Kidney capillary endothelial cell (primary cell): ENCODE measurements around the gene ZNF672.
"Not testable (repeated sequence)": the region's sequence is repeated elsewhere in the genome, so short reads cannot be mapped to it uniquely, and the experiment has no call there.

Experiments used
- DNase-seq: peaks from one replicate; pipeline ENCODE4 v3.0.0-alpha.2; 2018; ENCODE audit warnings: low spot score

The ZNF672 gene

DNA sequence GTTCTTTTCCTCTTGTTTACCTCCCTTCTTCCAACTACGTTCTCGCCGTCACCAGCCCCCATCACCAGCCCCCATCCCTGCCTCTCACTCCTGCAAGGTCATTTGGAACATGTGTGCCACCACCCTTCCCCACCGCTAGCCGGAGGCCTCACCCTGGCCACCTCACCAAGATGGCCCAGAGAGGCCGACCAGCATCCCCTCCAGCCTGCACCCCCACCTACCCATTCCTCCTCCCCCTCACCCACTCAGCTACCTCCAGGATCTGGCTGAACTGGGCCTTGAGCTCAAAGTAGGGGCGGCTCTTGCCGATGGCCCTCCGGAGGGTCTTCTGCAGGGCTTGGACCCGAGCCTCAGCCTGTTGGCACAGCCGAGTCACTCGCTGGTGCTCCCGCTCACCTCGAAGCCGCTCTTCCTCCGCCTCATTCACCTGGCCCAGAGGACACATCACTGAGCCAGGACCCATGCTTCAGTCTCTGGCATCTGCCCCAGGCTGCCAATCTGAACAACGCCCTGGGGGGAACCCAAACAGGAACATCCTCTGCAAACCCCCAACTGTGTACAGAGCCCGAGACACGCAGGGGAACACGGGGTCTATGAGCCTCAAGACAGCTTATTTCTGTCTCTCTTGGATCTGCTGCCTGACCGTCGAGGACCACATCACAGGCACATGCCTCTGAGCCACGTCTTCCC, 25.1 kb upstream of the ZNF672 start:
- DNase-seq, result no peak

DNA sequence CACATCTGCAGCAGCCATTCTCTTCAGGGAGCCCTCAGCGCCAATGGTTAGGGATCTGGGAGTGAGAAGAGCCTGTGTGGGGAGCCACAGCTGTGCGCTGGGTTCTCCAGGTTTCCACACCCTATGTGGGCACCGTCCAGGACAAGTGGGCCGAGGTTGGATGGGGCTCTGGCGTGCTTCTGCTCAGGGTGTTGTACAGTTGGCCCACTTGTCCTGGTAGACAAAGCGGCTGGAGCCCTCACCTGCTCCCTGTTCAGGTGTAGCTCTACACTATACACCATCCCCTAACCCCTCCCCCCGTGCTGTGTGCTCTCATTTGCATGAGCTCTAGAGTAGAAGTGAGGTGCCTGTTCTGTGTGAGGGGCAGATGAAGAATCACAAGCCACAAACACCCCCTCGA, 24.5 kb upstream of the ZNF672 start:
- DNase-seq, result no peak

- no peak for DNase-seq
Observed at GRCh38 chr1:248814351-248814750, 23.7 kb upstream of the ZNF672 start.

DNA sequence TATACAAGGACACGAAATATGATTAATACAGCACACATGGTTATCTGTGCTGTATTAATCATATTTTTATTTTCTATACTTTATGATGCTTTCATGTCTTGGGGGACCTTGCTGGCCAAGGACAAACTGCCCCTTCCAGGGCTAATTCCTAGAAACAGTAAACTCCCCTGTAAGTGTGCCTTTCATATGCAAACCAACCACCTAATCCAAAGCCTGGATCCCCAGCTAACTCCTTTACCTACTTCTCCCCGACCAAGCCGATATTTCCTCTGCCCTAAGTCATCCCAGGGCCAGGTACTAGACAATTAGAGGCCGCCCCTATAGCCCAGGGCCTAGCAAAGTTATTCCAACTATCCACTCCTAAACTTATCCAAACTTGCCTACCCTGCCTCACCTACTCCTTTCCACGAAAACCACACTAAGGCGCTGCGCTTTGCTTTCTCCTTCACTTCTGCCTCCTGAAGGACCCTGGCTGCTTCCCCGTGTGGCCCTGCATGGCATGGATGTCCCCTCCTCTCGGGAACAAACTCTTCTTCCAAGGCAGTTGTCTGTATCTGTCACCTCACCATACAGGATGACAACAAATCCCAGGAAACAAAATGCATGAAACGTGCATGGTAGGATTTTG, 22.5 kb upstream of the ZNF672 start:
- no peak for DNase-seq

GRCh38 chr1:248816042-248816851, 21.8 kb upstream of the ZNF672 start:
- DNase-seq, result no peak

GRCh38 chr1:248817065-248817464, 21.0 kb upstream of the ZNF672 start:
- no peak for DNase-seq

GRCh38 chr1:248818505-248819374, 19.3 kb upstream of the ZNF672 start:
- DNase-seq, result no peak

DNA sequence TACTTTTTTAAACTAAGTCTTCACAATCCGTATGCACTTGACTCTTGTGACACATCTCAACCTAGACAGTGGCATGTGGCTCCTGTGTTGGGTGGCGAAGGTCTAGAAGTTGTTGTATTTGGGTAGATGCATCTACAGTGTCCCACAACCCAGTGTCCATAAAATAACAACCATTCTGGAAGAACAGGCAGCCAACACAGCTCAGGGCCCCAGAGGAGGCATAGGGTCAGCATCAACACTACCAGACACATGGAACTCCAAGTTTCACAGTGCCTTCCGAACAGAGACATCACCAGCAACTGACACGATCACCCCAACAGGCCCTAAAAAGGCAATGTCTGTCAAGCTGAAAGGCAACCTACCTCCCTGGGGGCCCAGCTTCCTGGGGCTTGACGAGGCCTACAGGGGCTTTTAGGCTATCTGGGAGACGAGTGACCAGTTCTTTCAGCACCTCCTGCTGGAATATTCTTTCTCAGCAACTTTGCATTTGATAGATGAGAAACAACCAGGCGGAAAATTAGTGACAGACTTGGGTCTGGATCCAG, 17.9 kb upstream of the ZNF672 start:
- DNase-seq, result no peak

GRCh38 chr1:248821101-248821500, 16.9 kb upstream of the ZNF672 start:
- peak; percentile 45 for DNase-seq

DNA sequence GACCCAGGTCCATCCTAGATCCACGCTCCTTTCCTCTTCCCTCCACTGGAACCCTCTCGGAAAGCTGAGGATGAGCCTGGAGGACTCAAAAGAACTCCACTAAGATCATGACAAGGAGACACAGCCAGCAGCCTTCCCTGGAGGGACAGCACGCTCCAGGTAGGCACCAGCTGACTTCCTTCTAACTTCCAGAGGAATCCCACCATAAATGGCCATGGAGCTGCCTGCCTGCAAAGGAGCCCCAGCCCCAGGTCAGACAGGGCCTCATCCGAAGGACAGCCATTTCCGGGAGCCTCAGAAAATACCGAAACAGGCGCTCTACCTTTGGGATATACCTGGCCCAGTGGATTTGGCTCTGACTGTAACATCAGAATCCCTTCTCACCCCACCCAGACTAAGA, 16.4 kb upstream of the ZNF672 start:
- DNase-seq, result no peak

DNA sequence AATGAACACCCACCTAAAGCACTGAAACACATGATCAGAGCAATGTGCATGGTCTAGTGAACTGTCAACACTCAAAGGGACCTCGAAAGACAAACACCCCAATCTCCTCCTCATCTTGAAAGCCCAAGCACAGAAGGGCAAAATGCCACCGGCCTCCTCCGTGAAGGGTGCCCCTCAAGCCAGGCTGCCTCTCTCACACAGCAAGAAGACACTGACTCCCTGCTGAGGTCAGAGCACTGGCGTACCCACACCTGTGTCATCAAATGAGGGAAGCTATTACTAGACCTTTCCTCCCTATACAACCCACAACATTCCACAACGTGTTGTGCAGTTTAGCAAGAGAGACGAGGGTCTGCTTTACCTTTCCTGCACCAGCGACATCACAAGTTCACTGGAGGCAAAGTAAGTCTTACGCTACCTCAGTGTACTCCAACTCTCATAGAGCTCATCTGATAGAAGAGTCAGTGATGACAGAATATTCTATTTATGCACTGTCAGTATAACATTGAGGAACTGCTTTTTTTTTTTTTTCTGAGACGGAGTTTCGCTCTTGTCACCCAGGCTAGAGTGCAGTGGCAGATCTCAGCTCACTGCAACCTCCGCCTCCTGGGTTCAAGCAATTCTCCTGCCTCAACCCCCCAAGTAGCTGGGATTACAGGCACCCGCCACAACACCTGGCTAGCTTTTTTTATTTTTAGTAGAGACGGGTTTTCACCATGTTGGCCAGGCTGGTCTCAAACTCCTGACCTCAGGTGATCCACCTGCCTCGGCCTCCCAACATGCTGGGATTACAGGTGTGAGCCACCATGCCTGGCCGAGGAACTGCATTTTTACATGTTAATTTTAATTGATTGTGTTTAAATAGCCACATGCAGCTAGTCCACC, 15.6 kb upstream of the ZNF672 start:
- DNase-seq, result no peak

DNA sequence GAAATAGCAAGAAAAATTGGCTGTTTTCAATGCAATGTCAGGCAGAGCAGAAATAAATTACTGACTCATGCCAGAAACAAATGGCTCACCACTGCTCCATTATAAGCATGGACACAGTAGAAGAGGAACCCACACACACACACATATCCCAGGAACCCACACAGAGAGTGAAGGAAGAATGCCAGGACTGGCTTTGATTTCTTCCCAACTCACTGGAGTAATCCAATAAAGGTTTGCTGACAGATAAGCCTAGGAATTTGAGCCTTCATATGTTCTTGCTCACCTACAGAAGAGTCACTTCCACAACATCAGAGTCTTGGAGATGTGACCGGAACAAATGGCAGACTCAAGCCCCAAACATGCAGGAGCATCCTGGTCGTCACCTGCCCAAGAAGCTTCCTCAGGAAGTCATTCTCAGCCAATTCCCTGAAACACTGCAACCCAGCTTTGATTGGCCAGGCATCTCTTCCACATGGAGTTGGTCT, 14.5 kb upstream of the ZNF672 start:
- DNase-seq, result peak; percentile 83

GRCh38 chr1:248824301-248824700, 13.7 kb upstream of the ZNF672 start:
- DNase-seq, result no peak

- no peak for DNase-seq
Observed at GRCh38 chr1:248824701-248825100, 13.3 kb upstream of the ZNF672 start.

DNA sequence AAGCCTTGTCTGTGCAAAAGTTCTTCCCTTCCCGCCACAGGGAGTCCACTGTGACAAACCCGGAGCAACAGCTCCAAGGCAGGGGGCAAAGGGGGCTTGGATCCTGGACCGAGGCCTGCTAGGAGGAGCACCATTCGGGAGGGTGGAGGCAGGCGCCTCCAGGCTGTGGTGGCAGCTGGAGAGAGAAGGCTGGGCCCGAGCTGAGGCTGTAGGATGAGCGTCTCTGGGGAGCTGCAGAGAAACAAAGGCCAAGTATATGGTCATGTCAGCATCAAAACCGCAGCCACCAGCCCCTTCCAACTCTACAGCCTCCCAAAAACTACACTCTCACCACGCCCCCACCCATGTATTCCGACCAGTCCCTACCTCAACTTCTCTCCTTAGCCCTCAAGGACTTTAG, 12.9 kb upstream of the ZNF672 start:
- DNase-seq, result no peak

DNA sequence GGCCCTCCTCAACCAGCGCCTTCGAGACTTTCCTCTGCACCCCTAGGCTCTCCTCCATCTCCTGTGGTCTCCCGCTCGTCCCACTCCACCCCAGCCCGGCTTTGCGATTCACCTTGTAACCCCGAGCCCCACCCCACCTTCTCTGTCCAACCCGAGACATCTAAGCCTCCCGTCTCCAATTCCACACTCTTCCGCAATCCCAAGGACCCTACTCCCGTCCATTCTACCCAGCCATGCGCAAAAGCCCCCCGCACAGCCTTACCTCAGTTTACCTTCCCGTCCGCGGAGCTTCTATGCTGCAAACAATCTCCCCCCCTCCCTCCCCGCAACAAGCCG, 12.5 kb upstream of the ZNF672 start:
- no peak for DNase-seq

GRCh38 chr1:248825909-248826760, 11.9 kb upstream of the ZNF672 start, which contains the start of gene SH3BP5L:
Gene SH3BP5L (minus strand): TSS chr1:248825915. CDS start chr1:248824935, 980 bp downstream.
- DNase-seq, result peak; percentile 95

DNA sequence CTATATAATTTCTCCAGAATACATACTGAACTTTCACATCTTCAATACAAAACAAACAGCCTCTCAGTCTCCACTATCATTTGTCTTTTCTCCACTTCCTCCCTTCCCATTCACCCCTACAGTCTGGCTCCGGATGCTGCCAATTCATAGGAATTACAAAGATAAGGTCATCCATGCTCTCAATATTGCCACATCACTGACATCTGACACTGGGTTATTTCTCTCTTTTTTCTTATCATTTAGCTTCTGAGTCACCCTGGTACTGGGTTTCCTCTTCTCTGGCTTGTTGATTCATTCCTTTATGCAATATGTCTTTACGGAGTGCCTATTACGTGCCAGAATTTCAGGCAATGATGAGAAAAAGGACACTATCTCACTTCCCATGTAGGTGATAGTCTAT, 9.2 kb upstream of the ZNF672 start:
- DNase-seq, result no peak

GRCh38 chr1:248830718-248831017, 7.4 kb upstream of the ZNF672 start:
- DNase-seq, result not testable (repeated sequence)

- DNase-seq, result no peak
Observed at GRCh38 chr1:248831842-248832241, 6.2 kb upstream of the ZNF672 start.
